Renal pelvis (tissue), 12 donors: ENCODE measurements around the gene ORAI3. TPM values are rescaled to one million over a fixed set of nuclear protein-coding genes. Genes with fewer than 3 reads are reported as not detected.

Experiments used
- DNase-seq: peaks from one replicate; pipeline ENCODE4 v3.0.0-alpha.2; 2013
- long read RNA-seq, 16 experiments: transcript quantifications; one replicate each; lab custom pipeline, GENCODE V29; 2026
- polyA plus RNA-seq, 3 donors: library from polyadenylated mRNA; unstranded; fragments of 120-200 nt; gene quantifications; one replicate each; pipeline ENCODE4 v1.2.1, GENCODE V29; 2013; ENCODE audit not compliant: insufficient read length in 3 of 3

Gene ORAI3
- polyA plus RNA-seq, result 10 to 100 TPM; 21.7 to 23.4 (median 23.3) TPM
- long read RNA-seq, donor 1, transcript ORAI3-201 (2 exons, 2,206 nt), result major isoform, 15 of 16 reads
- long read RNA-seq, donor 1, partial matches to known transcripts, result 0 of 16 reads
- long read RNA-seq, donor 1, other reads (novel, unspliced or antisense), result 0 of 16 reads
- long read RNA-seq, donor 2, transcript ORAI3-201 (2 exons, 2,206 nt), result major isoform, 24 of 26 reads
- long read RNA-seq, donor 2, partial matches to known transcripts, result 0 of 26 reads
- long read RNA-seq, donor 2, other reads (novel, unspliced or antisense), result 0 of 26 reads
- long read RNA-seq, donor 3, transcript ORAI3-202 (2 exons, 628 nt), result minor isoform, 5 of 13 reads
- long read RNA-seq, donor 3, transcript ORAI3-201 (2 exons, 2,206 nt), result major isoform, 8 of 13 reads
- long read RNA-seq, donor 3, partial matches to known transcripts, result 0 of 13 reads
- long read RNA-seq, donor 3, other reads (novel, unspliced or antisense), result 0 of 13 reads
- long read RNA-seq, donor 4, transcript ORAI3-201 (2 exons, 2,206 nt), result major isoform, 12 of 13 reads
- long read RNA-seq, donor 4, partial matches to known transcripts, result 0 of 13 reads
- long read RNA-seq, donor 4, other reads (novel, unspliced or antisense), result 0 of 13 reads
- long read RNA-seq, donor 5, transcript ORAI3-201 (2 exons, 2,206 nt), result major isoform, 7 of 7 reads
- long read RNA-seq, donor 5, partial matches to known transcripts, result 0 of 7 reads
- long read RNA-seq, donor 5, other reads (novel, unspliced or antisense), result 0 of 7 reads
- long read RNA-seq, donor 6, transcript ORAI3-201 (2 exons, 2,206 nt), result major isoform, 7 of 9 reads
- long read RNA-seq, donor 6, partial matches to known transcripts, result 0 of 9 reads
- long read RNA-seq, donor 6, other reads (novel, unspliced or antisense), result 0 of 9 reads
- long read RNA-seq, donor 7, transcript ORAI3-201 (2 exons, 2,206 nt), result major isoform, 13 of 21 reads
- long read RNA-seq, donor 7, partial matches to known transcripts, result 6 of 21 reads
- long read RNA-seq, donor 7, other reads (novel, unspliced or antisense), result 0 of 21 reads
- long read RNA-seq, donor 8, partial matches to known transcripts, result 0 of 5 reads
- long read RNA-seq, donor 8, other reads (novel, unspliced or antisense), result 0 of 5 reads
- long read RNA-seq, donor 9, transcript ORAI3-201 (2 exons, 2,206 nt), result major isoform, 17 of 22 reads
- long read RNA-seq, donor 9, transcript ORAI3-202 (2 exons, 628 nt), result minor isoform, 5 of 22 reads
- long read RNA-seq, donor 9, partial matches to known transcripts, result 0 of 22 reads
- long read RNA-seq, donor 9, other reads (novel, unspliced or antisense), result 0 of 22 reads
- long read RNA-seq, donor 10, transcript ORAI3-201 (2 exons, 2,206 nt), result major isoform, 13 of 14 reads
- long read RNA-seq, donor 10, partial matches to known transcripts, result 0 of 14 reads
- long read RNA-seq, donor 10, other reads (novel, unspliced or antisense), result 0 of 14 reads
- long read RNA-seq, donor 11, transcript ORAI3-201 (2 exons, 2,206 nt), result major isoform, 9 of 11 reads
- long read RNA-seq, donor 11, partial matches to known transcripts, result 0 of 11 reads
- long read RNA-seq, donor 11, other reads (novel, unspliced or antisense), result 0 of 11 reads
- long read RNA-seq, donor 12, transcript ORAI3-201 (2 exons, 2,206 nt), result major isoform, 11 of 50 reads
- long read RNA-seq, donor 12, partial matches to known transcripts, result 35 of 50 reads
- long read RNA-seq, donor 12, other reads (novel, unspliced or antisense), result 0 of 50 reads
- long read RNA-seq, donor 13, partial matches to known transcripts, result 0 of 5 reads
- long read RNA-seq, donor 13, other reads (novel, unspliced or antisense), result 0 of 5 reads
- long read RNA-seq, donor 14, result 0 reads
- long read RNA-seq, donor 15, result 0 reads
- long read RNA-seq, donor 16, transcript ORAI3-201 (2 exons, 2,206 nt), result major isoform, 12 of 20 reads
- long read RNA-seq, donor 16, partial matches to known transcripts, result 5 of 20 reads
- long read RNA-seq, donor 16, other reads (novel, unspliced or antisense), result 0 of 20 reads

DNA sequence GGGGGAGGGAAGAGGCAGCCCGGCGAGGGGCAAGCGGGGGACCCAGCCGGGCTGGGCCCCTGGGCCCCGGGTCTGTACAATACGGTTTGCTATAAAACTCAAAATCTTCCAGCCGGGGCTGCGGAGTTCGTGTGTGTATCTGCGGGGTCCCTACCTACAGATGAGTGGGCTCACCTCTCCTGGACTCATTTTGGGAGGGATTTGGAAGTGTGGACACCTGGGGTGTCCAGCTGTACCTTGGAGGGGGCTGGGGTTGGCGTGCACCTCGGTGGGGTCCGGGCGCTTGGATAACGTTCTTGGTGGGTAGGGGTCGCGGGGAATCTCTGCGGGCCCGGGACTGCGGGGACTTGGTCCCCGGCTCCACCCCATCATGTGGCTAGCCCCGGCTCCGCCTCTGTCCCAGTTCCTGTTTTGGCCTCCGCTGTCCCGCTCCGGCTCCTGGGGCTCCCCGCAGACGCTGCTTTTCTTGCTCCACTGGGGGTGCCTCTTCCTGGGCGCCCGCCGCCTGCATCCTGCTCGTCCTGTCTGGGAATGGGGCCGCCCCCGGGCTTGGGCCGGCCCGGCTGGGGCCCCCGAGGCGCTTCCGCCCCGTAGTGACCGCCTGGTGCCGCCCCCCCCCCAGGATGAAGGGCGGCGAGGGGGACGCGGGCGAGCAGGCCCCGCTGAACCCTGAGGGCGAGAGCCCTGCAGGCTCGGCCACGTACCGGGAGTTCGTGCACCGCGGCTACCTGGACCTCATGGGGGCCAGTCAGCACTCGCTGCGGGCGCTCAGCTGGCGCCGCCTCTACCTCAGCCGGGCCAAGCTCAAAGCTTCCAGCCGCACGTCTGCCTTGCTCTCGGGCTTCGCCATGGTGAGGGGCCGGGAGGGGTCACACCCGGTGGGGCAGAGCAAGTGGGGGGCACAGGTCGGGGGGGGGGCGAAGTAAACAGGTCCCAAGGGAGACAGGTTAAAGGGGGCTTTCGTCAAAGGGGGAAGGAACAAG is at the start of gene ORAI3:
ORAI3 (plus strand) TSS at position 402 of the 983 bp plus-strand sequence; CDS start at position 624, 222 bp downstream.
- DNase-seq, result peak; percentile 75

DNA sequence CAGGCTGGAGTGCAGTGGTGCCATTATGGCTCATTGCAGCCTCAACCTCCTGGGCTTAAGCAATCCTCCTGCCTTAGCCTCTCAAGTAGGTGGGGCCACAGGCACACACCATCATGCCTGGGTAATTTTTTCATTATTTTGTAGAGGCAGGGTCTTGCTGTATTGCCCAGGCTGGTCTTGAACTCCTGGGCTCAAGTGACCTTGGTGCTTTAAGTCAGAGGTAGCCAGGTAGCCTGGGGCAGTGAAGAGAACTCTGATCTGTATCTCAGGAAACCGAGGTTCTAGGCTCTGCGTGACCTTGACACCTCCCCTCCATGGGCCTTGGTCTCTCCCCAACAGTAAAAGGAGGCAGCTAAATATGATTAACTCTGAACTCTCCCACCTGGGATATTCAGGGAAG is 49.1 kb upstream of the ORAI3 start:
- DNase-seq, result no peak

DNA sequence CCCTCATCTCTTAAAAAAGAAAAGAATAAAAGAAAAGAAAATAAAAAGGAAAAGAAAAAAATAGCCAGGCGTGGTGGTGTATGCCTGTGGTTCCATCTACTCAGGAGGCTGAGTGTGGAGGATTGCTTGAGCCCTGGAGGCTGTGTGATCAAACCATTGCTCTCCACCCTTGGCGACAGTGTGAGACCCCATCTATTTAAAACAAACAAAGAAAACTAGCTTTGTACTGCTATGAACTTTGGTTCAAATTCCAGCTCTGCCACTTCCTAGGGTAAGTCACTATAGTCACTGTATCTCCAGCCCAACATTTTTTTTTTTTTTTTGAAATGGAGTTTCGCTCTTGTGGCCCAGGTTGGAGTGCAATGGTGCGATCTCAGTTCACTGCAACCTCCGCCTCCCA is 48.3 kb upstream of the ORAI3 start:
- DNase-seq, result no peak

DNA sequence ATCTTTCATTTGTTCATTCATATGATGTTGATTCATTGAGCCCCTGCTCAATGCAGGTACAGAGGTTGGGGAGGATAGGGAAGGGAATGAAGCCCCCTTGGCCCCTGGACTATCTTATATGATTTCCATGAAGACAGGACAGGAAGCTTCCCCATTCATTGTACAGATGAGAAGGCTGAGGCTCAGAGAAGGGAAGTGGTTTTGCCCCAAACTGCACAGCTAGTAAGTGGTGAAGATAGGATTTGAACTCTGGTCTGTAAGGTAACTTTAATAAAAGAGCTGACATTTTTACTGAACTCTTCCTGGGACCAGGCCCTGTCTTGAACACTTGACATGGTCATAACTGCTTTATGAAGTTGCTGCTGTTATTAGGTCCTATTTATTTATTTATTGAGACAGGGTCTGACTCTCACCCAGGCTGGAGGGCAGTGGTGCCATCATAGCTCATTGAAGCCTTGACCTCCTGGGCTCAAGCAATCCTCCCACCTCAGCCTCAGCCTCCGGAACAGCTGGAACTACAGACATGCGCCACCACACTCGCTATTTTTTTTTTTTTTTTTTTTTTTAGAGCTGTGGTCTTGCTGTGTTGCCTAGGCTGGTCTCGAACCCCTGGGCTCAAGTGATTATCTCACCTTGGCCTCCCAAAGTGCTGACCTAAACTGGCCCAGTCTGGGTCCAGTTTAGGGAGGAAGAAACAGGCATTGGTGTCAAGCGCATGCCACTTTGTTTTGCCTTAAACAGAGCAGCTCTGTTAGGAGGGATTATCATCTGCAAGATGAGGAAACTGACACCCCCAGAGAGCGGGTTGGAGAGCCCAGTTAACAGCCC is 47.5 kb upstream of the ORAI3 start:
- DNase-seq, result no peak

DNA sequence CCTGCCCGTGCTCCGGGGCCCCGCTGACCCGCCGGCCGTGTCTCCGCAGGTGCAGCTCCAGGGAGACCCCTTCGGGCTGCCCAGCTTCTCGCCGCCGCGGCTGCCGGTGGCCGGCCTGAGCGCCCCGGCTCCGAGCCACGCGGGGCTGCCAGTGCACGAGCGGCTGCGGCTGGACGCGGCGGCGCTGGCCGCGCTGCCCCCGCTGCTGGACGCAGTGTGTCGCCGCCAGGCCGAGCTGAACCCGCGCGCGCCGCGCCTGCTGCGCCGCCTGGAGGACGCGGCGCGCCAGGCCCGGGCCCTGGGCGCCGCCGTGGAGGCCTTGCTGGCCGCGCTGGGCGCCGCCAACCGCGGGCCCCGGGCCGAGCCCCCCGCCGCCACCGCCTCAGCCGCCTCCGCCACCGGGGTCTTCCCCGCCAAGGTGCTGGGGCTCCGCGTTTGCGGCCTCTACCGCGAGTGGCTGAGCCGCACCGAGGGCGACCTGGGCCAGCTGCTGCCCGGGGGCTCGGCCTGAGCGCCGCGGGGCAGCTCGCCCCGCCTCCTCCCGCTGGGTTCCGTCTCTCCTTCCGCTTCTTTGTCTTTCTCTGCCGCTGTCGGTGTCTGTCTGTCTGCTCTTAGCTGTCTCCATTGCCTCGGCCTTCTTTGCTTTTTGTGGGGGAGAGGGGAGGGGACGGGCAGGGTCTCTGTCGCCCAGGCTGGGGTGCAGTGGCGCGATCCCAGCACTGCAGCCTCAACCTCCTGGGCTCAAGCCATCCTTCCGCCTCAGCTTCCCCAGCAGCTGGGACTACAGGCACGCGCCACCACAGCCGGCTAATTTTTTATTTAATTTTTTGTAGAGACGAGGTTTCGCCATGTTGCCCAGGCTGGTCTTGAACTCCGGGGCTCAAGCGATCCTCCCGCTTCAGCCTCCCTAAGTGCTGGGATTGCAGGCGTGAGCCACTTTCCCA is 46.6 kb upstream of the ORAI3 start:
- DNase-seq, result peak; percentile 71

DNA sequence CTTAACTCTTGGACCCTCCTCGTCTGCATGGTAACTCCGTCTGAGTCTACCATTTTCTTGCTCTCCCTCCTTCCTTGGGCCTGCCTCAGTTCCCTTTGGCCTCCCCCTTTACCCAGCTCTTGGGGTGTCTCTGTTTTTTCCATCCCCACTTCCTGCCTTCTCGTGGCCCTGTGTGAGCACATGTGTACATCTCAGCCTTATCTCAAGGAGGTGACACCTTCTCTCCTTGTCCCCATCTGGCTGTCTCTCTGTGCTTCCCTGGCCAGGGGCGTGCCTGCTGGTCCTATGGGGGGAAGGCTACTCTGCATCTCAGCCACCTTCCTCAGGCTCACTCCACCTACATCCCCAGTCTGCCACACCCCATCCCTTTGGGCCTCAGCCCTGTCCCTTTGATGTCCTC is 45.9 kb upstream of the ORAI3 start:
- DNase-seq, result no peak

DNA sequence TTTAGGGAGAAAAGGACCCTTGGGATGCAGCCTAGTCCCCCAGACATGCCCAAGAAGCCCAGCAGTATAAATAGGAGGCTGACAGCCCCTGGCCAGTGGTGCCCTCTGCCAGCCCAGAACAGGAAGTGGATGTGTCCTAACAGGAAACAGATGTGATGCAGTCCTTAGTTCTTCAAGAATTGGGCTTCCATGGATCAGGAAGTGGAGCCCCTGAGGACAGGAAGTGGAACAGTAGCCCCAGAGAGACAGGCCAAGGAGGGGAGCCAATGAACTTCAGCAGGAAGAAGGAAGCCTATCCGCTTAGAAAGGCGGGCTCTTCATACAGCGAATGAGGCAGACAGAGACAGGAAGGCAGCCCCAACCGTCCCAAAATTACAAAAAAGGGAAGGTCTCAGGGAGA is 45.3 kb upstream of the ORAI3 start:
- DNase-seq, result no peak

DNA sequence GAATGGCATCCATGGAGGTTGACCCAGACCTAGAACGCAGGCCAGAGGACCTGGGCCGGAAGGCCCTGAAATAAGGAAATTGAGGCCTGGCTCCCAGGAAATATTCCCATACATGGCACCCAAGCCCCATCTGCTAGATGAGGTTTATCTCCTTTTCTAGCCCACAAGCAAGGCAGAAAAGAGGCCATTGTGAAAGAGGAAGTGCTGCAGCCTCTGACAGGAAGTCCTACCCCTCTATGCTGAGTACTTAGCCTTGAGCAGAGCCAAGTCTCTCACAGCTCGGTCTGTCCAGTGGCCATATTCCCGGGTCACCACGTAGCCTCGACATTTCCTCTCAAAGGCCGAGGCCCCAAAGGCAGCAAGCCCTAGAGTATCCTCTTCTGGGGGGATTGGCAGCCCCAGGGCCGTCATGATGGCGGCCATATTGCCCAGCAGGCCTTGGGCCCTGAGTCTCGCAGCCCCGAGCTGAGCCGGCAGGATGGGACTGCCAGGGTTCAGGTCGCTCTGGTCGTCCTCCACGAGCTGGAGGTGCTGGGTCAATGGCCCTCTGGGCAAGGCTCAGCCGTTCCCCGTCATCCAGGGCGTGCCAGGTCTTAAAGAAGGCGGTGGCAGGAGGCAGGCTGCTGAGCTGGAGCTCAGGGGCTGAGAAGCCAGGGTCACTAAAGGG is 44.6 kb upstream of the ORAI3 start:
- DNase-seq, result no peak

DNA sequence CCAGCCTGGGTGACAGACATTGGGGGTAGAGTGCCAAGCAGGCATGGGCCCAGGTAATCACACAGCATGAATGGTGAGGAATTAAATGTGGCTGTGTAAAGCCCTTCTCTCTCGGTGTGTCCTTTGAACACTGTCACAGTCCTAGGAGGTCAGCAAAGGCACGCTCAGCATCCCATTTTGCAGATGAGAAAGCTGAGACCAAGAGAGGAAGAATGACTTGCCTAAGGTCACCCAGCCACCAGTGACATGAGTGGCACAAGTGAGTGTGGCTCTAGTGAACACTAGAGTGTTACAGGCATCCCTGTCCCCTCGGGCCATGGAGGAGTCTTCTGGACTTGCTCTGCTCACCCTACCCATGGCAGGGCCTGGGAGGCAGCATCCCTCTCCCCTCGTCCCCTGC is 41.8 kb upstream of the ORAI3 start:
- DNase-seq, result no peak

DNA sequence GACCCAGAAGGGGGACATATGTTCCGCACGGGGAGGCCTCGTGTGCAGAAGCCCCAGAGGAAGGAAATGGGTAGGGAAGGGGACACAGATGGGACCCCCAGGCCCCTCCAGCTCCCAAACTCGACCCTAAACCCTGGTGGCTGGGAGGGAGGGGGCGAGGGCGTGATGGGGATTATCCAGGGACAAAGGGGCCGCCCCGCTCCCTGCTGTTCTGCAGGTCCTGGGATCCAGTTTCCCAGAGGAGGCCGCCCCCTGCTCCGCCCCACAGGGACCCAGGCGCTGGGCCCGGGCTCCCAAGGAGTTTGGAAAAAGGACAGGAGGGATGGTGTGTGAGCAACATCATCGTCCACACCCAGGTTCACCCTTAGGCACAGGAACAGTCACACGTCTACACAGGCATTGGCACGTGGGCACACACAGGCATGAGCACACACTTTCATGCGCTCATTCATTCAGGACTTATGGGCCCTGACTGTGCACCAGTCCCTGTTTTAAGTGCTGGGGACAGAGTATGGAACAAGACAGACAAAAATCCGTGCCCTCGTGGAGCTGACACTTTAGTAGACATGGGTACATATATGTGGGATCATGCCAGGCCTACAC is 38.3 kb upstream of the ORAI3 start:
- no peak for DNase-seq

DNA sequence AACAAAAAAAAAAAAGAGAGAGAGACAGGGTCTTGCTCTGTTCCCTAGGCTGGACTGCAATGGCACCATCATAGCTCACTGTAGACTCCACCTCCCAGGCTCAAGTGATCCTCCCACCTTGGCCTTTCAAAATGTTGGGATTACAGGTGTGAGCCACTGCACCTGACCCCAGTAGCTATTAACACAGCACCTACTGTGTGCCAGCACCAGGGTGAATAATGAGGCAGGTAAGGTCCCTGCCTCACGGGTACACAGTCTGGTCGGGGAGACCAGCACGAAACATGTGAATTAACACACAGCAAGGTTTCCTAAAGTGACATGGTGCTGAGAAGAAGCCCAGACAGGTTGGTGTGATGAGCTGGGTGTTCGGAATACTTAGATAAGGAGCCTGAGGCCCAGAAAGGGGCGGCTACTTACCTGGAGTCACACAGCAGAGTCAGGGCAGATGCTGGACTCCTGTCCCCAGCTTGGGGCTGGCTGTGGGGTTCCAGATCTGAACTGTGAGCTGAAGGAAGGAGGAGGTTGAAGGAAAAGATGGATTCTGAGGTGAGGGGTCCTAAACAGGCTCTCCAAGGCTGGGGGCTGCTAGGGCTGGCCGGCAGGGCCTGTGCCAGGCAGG is 36.0 kb upstream of the ORAI3 start:
- no peak for DNase-seq

DNA sequence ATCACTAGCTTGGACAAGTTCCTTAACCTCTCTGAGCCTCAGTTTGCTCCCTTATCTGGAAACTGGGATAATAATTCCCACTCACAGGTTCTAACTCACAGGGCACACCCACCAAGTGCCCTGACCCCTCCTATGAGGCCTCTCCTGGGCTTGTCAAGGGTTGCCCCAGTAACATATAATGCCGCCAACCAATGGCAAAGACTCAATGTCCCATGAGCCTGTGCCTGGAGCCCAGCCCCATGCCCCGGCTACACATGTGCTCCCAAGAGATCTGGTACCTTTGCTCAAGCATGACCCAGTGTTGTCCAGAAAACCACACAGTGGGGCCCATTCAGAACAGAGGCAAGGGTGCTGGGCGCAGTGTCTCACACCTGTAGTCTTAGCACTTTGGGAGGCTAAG is 34.0 kb upstream of the ORAI3 start:
- DNase-seq, result no peak

DNA sequence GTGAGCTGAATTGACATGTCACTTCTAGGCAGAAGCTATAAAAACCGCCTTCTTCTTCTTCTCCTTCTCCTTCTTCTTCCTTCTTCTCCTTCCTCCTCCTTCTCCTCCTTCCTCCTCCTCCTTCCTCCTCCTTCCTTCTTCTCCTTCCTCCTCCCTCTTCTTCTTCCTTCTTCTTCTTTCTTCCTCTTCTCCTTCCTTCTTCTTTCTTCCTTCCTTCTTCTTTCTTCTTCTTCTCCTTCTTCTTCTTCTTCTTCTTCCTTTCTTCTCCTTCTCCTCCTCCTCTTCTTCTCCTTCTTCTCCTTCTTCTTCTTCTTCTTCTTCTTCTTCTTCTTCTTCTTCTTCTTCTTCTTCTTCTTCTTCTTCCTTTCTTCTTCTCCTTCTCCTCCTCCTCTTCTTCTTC is 30.3 kb upstream of the ORAI3 start:
- no peak for DNase-seq

DNA sequence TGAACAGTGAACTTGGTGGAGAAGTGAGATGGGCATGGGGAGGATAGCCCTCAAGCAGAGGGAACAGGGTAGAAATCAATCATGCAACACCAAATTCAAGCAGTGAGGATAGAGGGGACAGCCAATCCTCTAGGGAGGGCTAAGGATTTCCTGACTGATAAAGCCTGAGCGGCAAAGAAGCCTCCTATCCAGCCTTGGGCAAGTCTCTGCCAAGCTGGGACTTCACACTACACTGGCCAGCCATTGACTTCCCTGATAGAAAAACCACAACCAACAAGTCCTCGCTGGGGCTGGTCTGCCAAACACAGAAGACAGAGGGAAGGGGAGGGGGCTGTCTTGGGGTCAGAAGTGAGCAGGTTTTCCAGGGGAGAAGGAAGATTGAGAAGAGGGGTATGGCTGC is 28.0 kb upstream of the ORAI3 start:
- DNase-seq, result no peak

DNA sequence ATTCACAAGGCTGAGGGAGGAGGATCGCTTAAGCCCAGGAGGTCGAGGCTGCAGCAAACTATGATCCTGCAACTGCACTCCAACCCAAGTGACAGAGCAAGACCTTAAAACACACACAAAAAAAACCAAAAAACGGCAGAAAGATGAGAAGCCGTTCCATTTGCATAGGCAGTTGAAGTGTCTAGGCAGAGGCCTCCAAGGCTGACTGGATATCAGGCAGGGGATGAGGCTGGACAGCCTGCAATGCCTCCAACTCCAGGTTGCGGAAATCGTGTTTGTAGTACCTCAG is 27.5 kb upstream of the ORAI3 start:
- no peak for DNase-seq
